H7 (cell line): ENCODE data around the gene DHRS2. TPM values are rescaled to one million over a fixed set of nuclear protein-coding genes. Genes with fewer than 3 reads are reported as not detected.
"Not testable (repeated sequence)": the region's sequence is repeated elsewhere in the genome, so short reads cannot be mapped to it uniquely, and the experiment has no call there.

Experiments used
- DNase-seq: peaks from one replicate; pipeline ENCODE4 v3.0.0; 2012
- H3K27me3 ChIP-seq: 2 replicates; pipeline ENCODE4 v1.6.0; 2011; ENCODE audit warnings: mild to moderate bottlenecking, low read length; ENCODE audit not compliant: control insufficient read depth, insufficient read depth
- H3K36me3 ChIP-seq: replicated peaks from 2 replicates; pipeline ENCODE4 v1.5.1; 2011; ENCODE audit warnings: low read length; ENCODE audit not compliant: control insufficient read depth, insufficient read depth
- H3K4me3 ChIP-seq: 2 replicates; pipeline ENCODE4 v1.5.1; 2011; ENCODE audit warnings: low read depth, mild to moderate bottlenecking, control low read depth, low read length, moderate library complexity; ENCODE audit not compliant: insufficient read depth
- total RNA-seq: library from RNA; depleted of rRNA; stranded (reverse); fragments of >200 nt; shearing (Covaris generic); gene quantifications from 2 replicates; pipeline ENCODE4 v1.2.3, GENCODE V29; 2014

DHRS2 gene
- total RNA-seq, 1 experiment from 2014 or later, result 1.1 TPM

- Histone ChIP-seq H3K27me3 (no peaks in the 10 kb centered on the region), H3K36me3 (no peaks in the 10 kb centered on the region), H3K4me3 (no peak overlapping the region)
- DNase-seq, result peak; percentile 71
These were observed 2.9 kb upstream of the DHRS2 start for GRCh38 chr14:23633160-23633701.

DNA sequence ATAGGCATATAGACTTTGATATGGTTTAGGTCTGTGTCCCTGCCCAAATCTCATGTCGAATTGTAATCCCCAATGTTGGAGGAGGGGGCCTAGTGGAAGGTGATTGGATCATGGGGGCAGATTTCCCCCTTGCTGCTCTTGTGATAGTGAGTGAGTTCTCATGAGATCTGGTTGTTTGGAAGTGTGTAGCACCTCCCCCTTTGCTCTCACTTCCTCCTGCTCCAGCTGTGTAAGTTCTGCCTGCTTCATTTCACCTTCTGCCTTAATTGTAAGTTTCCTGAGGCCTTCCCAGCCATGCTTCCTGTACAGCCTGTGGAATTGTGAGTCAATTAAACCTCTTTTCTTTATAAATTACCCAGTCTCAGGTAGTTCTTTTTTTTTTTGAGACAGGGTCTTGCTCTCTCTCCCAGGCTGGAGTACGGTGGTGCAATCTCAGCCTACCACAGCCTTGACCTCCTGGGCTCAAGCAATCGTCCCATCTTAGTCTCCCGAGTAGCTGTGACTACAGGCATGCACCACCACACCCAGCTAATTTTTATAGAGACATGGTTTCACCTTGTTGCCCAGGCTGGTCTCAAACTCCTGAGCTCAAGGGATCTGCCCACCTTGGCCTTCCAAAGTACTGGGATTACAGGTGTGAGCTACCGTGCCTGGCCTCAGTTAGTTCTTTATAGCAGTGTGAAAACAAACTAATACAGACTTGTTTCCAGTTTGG is 1.3 kb upstream of the DHRS2 start:
- not testable (repeated sequence) for H3K36me3 ChIP-seq, H3K4me3 ChIP-seq, H3K27me3 ChIP-seq, DNase-seq

GRCh38 chr14:23637312-23637654 is 1.1 kb downstream of the DHRS2 start:
- DNase-seq, H3K27me3 ChIP-seq, H3K36me3 ChIP-seq, H3K4me3 ChIP-seq: not testable (repeated sequence)

DNA sequence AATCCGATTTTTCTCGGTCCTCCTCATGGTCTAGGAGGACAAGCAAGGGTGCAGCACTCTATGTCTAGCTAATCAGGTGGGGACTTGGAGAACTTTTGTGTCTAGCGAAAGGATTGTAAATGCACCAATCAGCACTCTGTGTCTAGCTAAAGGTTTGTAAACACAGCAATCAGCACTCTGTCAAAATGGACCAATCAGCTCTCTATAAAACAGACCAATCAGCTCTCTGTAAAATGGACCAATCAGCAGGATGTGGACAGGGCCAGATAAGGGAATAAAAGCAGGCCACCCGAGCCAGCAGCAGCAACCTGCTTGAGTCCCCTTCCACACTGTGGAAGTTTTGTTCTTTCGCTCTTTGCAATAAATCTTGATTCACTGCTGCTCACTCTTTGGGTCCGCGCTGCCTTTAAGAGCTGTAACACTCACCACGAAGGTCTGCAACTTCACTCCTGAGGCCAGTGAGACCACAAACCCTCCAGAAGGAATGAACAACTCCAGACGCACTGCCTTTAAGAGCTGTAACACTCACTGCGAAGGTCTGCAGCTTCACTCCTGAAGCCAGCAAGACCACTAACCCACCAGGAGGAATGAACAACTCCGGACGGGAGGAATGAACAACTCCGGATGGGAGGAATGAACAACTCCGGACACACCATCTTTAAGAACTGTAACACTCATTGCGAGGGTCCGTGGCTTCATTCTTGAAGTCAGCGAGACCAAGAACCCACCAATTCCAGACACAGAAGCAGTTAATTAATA is 1.7 kb downstream of the DHRS2 start:
- not testable (repeated sequence) for DNase-seq, H3K27me3 ChIP-seq, H3K36me3 ChIP-seq, H3K4me3 ChIP-seq

DNA sequence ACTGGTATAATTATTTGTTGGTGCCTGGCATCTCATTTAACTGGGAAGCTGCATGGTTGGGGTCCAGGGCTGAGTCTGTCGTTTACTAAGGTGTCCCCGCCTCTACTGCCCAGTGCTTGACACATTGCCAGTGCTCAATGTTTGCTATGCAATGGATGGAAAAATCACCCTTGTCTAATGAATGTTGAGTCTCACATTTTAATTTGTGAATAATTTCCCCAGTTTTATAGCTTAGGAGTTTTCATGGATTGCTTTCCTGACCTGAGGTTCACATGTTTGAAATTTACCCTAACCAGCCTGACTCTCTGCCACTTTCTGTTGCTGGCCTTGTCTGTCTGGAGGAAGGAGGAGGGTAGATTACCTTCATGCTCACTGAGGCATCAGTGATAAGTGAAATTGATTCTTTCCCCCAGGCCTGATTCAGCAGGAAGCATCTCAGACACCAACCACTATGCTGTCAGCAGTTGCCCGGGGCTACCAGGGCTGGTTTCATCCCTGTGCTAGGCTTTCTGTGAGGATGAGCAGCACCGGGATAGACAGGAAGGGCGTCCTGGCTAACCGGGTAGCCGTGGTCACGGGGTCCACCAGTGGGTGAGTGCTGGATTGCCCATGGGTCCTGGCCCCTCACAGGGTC is 2.4 kb downstream of the DHRS2 start:
- no peak for DNase-seq

DNA sequence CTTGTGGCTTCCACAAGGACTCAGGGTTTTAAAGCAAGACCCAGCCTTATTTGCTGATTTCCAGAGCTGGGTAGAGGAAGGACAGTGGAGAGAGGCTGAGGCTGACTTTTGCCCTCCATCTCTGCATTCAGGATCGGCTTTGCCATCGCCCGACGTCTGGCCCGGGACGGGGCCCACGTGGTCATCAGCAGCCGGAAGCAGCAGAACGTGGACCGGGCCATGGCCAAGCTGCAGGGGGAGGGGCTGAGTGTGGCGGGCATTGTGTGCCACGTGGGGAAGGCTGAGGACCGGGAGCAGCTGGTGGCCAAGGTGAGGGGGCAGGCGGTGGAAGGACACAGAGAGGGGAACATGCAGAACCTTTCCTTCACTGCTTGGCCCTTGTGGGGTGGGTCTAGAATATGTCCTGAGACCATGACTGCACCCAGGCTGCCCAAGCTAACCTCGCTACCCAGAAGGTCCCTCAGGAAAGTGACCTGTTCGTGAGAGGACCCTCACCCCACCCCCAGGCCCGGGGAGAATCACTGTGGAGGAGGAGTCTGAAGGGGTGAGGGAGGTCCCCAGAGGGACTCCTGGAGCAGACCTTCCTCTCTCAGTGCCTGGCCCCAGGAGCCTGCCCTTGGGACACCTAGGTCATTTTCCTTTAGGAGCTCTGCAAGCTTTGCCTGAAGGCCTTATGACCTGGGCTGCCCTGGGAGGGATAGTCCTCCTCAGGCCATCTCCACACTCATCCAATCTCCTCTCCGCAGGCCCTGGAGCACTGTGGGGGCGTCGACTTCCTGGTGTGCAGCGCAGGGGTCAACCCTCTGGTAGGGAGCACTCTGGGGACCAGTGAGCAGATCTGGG is 3.1 kb downstream of the DHRS2 start:
- DNase-seq, result no peak

More for the DNA sequence above, 2.4 kb downstream of the DHRS2 start:
- no peaks in the 10 kb centered on the region for H3K36me3 ChIP-seq
- no peaks in the 10 kb centered on the region for H3K27me3 ChIP-seq
- no peak overlapping the region for H3K4me3 ChIP-seq

GRCh38 chr14:23639891-23640523 is 3.8 kb downstream of the DHRS2 start:
- no peaks in the 10 kb centered on the region for H3K36me3 ChIP-seq
- no peaks in the 10 kb centered on the region for H3K27me3 ChIP-seq
- H3K4me3 ChIP-seq, result no peak overlapping the region
- DNase-seq, result no peak

More for the DNA sequence above, 3.1 kb downstream of the DHRS2 start:
- Histone ChIP-seq H3K27me3 (no peaks in the 10 kb centered on the region), H3K4me3 (no peak overlapping the region), H3K36me3 (no peaks in the 10 kb centered on the region)

DNA sequence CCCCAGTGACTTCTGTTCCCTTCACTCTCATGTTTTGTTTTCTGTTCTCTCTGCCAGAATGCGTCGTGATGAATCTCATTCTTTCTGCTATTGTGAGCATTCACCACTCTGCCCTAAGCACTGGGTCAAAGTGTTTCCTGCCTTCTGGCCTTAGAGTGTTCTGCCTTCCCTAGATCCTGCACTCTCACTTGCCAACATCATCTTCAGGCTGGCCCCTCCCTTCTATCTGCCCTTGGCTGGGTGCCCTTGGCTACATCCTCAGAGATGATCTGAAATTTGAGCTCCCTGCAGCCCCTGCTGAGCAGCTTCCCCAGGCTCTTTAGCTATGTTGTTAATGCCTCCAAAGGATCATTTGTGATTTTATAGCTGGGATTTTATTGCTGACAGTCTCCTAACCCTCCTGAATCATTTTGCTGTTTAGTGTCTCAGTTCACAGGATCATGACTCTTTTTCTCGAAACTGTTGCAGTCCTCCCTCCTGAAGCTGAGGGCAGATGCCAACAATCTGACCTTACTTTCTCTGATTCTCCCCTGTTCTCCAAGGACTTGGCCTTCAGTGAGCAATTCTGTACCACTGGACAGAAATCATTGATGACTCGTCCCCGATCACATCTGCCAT is 4.5 kb downstream of the DHRS2 start:
- peak; percentile 68 for DNase-seq
- H3K4me3 ChIP-seq, result no peak overlapping the region
- H3K36me3 ChIP-seq, result no peaks in the 10 kb centered on the region
- no peaks in the 10 kb centered on the region for H3K27me3 ChIP-seq

DNA sequence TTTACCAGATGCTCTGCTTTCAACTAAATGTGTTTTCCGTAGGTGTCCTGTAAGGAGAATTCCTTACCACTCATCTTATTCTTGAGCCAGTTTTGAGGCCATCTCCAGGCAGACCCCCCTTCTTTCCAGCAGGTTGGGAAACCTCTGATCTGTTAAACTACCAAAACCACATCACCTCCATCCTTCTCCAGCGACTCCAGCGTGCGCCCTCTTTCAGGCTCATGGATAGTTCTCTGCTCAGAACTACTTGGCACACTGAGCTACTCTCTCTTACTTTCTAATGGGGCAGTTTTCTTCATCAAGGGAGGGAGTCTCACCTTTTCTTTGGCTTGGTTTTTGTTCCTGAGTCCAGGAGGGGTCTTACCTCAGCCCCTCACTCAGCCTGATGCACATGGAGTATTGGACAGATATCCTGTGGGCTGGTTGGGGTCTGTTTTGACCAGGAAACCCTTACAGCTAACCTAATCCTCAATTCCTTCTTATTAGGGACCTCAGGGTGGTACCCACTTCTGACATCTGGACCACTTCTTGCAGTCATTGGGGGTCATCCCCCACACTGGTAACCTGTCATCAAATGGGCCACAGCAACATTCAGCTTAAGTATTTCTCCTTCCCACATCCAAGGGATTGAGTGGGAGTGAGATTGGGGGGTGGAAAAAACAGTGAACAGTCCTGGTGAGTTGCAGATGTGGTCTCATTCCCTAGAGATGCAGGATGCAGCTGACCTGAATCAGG is 5.2 kb downstream of the DHRS2 start:
- H3K36me3 ChIP-seq, result no peaks in the 10 kb centered on the region
- H3K27me3 ChIP-seq, result no peaks in the 10 kb centered on the region
- H3K4me3 ChIP-seq, result no peak overlapping the region
- DNase-seq, result no peak

- no peaks in the 10 kb centered on the region for H3K27me3 ChIP-seq
- no peak overlapping the region for H3K4me3 ChIP-seq
- H3K36me3 ChIP-seq, result no peaks in the 10 kb centered on the region
- DNase-seq, result no peak
These were observed 5.9 kb downstream of the DHRS2 start for GRCh38 chr14:23641915-23642588.

GRCh38 chr14:23643533-23644194 is 7.5 kb downstream of the DHRS2 start:
- H3K36me3 ChIP-seq, result no peaks in the 10 kb centered on the region
- no peaks in the 10 kb centered on the region for H3K27me3 ChIP-seq
- H3K4me3 ChIP-seq, result no peak overlapping the region
- DNase-seq, result no peak

GRCh38 chr14:23644195-23644918 is 8.2 kb downstream of the DHRS2 start:
- no peak overlapping the region for H3K4me3 ChIP-seq
- no peak for DNase-seq
- no peaks in the 10 kb centered on the region for H3K27me3 ChIP-seq
- H3K36me3 ChIP-seq, result no peaks in the 10 kb centered on the region
